ENCODE data around the gene NAV2.

NAV2 gene

GRCh38 chr11:19980957-19981669, 268.5 kb downstream of the NAV2 start:
- TF ChIP-seq CTCF (IDR thresholded peaks at IDR 0.05; ENCODE audit: insufficient read depth, low read depth, low read length, missing control alignments), result no peak
- no peak for DNase-seq (ENCODE audit: low read depth)
- no peak overlapping the region for H3K4me3 ChIP-seq (ENCODE audit: low read depth, low read length)

GRCh38 chr11:19982774-19983495, 270.3 kb downstream of the NAV2 start:
- no peak for DNase-seq (ENCODE audit: low read depth)
- H3K4me3 ChIP-seq (ENCODE audit: low read depth, low read length), result no peak overlapping the region
- no peak for TF ChIP-seq CTCF (IDR thresholded peaks at IDR 0.05; ENCODE audit: insufficient read depth, low read depth, low read length, missing control alignments)

- H3K4me3 ChIP-seq (ENCODE audit: low read depth, low read length), result no peak overlapping the region
- TF ChIP-seq CTCF (IDR thresholded peaks at IDR 0.05; ENCODE audit: insufficient read depth, low read depth, low read length, missing control alignments), result no peak
- DNase-seq (ENCODE audit: low read depth), result peak; percentile 9
These were observed 271.6 kb downstream of the NAV2 start for GRCh38 chr11:19984048-19984742.

- no peak for TF ChIP-seq CTCF (IDR thresholded peaks at IDR 0.05; ENCODE audit: insufficient read depth, low read depth, low read length, missing control alignments)
- no peak overlapping the region for H3K4me3 ChIP-seq (ENCODE audit: low read depth, low read length)
- no peak for DNase-seq (ENCODE audit: low read depth)
These were observed 272.5 kb downstream of the NAV2 start for GRCh38 chr11:19985111-19985510.

- DNase-seq (ENCODE audit: low read depth), result no peak
- no peak for TF ChIP-seq CTCF (IDR thresholded peaks at IDR 0.05; ENCODE audit: insufficient read depth, low read depth, low read length, missing control alignments)
- H3K4me3 ChIP-seq (ENCODE audit: low read depth, low read length), result no peak overlapping the region
These were observed 274.7 kb downstream of the NAV2 start for GRCh38 chr11:19987331-19987801.

- DNase-seq (ENCODE audit: low read depth), result no peak
- TF ChIP-seq CTCF (IDR thresholded peaks at IDR 0.05; ENCODE audit: insufficient read depth, low read depth, low read length, missing control alignments), result no peak
These were observed 276.0 kb downstream of the NAV2 start for GRCh38 chr11:19988598-19988997.

More at GRCh38 chr11:19988598-19988997, 276.0 kb downstream of the NAV2 start:
- H3K4me3 ChIP-seq (ENCODE audit: low read depth, low read length), result no peak overlapping the region
